Prostate gland (tissue), 2 donors: Measurements from ENCODE around the gene ASAP3. TPM values are rescaled to one million over a fixed set of nuclear protein-coding genes. Genes with fewer than 3 reads are reported as not detected.
A peak's percentile ranks its signal among the peaks of the same experiment; 100 is the strongest.

Experiments
- DNase-seq: peaks from one replicate; pipeline ENCODE4 v3.0.0-alpha.2; 2019; ENCODE audit warnings: low spot score
- H3K27ac ChIP-seq, 2 donors: fragments of 200-600 bp; sonication (generic); 2 replicates each; pipeline ENCODE4 v1.5.1; 2017 to 2019
- H3K27me3 ChIP-seq: fragments of 200-600 bp; sonication (generic); replicated peaks from 2 replicates; pipeline ENCODE4 v1.5.1; 2019; ENCODE audit not compliant: insufficient read depth
- H3K36me3 ChIP-seq, 2 donors: fragments of 200-600 bp; sonication (generic); 1 replicate in 1 of 2; 2 replicates in 1 of 2; pipeline versions ENCODE4 v1.5.1 to v1.8.1; 2017 to 2019
- H3K4me1 ChIP-seq: fragments of 200-600 bp; sonication (generic); replicated peaks from 2 replicates; pipeline ENCODE4 v1.5.1; 2019
- H3K4me3 ChIP-seq, 2 donors: fragments of 200-600 bp; sonication (generic); 2 replicates each; pipeline ENCODE4 v1.5.1; 2017 to 2019
- H3K9me3 ChIP-seq: fragments of 200-600 bp; sonication (generic); 2 replicates; pipeline ENCODE4 v1.5.1; 2017
- POLR2A ChIP-seq: fragments of 450-650 bp; IDR thresholded peaks from one replicate; pipeline ENCODE4 v1.6.1; 2016; ENCODE audit warnings: antibody characterized with exemption, mild to moderate bottlenecking
- POLR2AphosphoS5 ChIP-seq: sonication (generic); formaldehyde crosslinking; IDR thresholded peaks from one replicate; pipeline ENCODE4 v1.6.1; 2017; ENCODE audit warnings: antibody characterized with exemption
- WGBS: methylation state at CpG from one replicate; pipeline ENCODE4 v1.1.5; 2018; 5-methylcytosine and 5-hydroxymethylcytosine counted together
- intact Hi-C: fragments of 100-400 bp; cut with DNase I; formaldehyde crosslinking; loops from one replicate; pipeline ENCODE4 v1.14.2; 2022
- total RNA-seq, 2 donors: library from RNA; depleted of rRNA; stranded (reverse); fragments of >200 nt; gene quantifications; one replicate each; pipeline ENCODE4 v1.1.0, GENCODE V29; 2016
- TF ChIP-seq, protein P1 (sequence below), 4 experiments: fragments of 200-600 bp in 2 of 4; fragments of 450-650 bp in 2 of 4; sonication (generic) in 2 of 4; IDR thresholded peaks; 1 replicate in 3 of 4; 2 replicates in 1 of 4; pipeline ENCODE4 v1.5.1; 2016 to 2019; ENCODE audit warnings: antibody characterized with exemption in 4 of 4, mild to moderate bottlenecking in 2 of 4, moderate library complexity in 2 of 4

Gene ASAP3
- total RNA-seq, 2 donors from 2014 or later: 76.5 to 83.1 TPM

GRCh38 chr1:23395849-23396248 lies 88.1 kb downstream of the ASAP3 start:
- intact Hi-C loops: no loop called here
- DNase-seq: no peak
- peaks cover 3% of the 10 kb centered on the region for H3K4me1 ChIP-seq
- H3K36me3 ChIP-seq: no peaks in the 10 kb centered on the region
- no peaks in the 10 kb centered on the region for H3K9me3 ChIP-seq
- H3K4me3 ChIP-seq: no peak overlapping the region
- no peaks in the 10 kb centered on the region for H3K27me3 ChIP-seq
- whole genome bisulfite sequencing: 91% methylated on average over 4 of the region's 4 CpGs
- no peak for TF ChIP-seq POLR2AphosphoS5
- TF ChIP-seq POLR2A: no peak
- TF ChIP-seq, protein P1, sequence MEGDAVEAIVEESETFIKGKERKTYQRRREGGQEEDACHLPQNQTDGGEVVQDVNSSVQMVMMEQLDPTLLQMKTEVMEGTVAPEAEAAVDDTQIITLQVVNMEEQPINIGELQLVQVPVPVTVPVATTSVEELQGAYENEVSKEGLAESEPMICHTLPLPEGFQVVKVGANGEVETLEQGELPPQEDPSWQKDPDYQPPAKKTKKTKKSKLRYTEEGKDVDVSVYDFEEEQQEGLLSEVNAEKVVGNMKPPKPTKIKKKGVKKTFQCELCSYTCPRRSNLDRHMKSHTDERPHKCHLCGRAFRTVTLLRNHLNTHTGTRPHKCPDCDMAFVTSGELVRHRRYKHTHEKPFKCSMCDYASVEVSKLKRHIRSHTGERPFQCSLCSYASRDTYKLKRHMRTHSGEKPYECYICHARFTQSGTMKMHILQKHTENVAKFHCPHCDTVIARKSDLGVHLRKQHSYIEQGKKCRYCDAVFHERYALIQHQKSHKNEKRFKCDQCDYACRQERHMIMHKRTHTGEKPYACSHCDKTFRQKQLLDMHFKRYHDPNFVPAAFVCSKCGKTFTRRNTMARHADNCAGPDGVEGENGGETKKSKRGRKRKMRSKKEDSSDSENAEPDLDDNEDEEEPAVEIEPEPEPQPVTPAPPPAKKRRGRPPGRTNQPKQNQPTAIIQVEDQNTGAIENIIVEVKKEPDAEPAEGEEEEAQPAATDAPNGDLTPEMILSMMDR (IDR thresholded peaks at IDR 0.05): no peak
- H3K27ac ChIP-seq: no peak overlapping the region

DNA sequence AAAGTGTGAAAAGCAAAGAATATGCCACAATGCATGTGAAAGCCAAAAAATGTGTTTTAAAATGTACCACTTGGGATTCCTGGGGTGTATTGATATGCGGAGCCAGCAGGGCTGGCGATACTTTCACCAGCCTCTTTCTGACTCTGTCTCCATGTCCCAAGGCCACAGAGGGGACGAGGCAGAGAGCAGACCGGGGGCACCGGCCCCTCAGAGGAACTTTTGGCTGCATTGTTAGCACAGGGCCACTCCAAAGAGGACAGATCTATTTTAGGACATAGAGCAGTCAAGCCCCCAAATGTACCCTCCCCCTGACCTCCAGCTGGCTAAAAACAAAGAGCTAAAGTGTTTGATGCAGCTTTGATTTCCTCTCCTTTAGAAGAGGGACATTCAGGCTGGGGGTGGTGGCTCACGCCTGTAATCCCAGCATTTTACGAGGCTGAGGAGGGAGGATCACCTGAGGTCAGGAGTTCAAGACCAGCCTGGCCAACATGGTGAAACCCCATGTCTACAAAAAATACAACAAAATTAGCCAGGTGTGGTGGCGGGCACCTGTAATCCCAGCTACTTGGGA lies 88.7 kb downstream of the ASAP3 start:
- Histone ChIP-seq H3K4me3 (no peak overlapping the region), H3K27me3 (no peaks in the 10 kb centered on the region), H3K9me3 (no peaks in the 10 kb centered on the region), H3K4me1 (peaks cover 3% of the 10 kb centered on the region), H3K36me3 (no peaks in the 10 kb centered on the region), H3K27ac (peak overlapping the region; percentile 41 to 66)
- DNase-seq: no peak
- 57% methylated on average over 8 of the region's 8 CpGs for WGBS
- TF ChIP-seq POLR2A: no peak
- no peak for TF ChIP-seq POLR2AphosphoS5
- TF ChIP-seq, protein P1 (IDR thresholded peaks at IDR 0.05): no peak
- intact Hi-C loops: no loop called here

DNA sequence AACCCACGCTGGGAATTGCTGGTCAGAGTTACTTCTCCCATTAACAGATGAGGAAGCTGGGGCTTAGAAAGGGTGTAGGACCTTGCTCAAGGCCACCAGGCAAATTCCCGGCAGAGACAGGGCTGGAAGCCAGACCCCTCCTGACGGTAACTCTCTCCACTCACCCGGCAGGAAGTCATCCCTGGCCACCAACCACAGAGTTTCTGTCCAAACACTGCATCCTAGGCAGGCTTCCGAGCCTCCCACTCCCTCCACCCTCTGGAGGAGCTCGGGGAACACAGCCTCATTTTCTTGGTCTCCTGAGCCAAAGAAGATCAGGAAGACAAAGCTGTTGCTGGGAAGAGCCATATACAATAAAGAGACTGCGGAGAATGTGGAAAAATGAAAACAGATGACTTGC lies 89.3 kb downstream of the ASAP3 start:
- 26% methylated on average over 7 of the region's 7 CpGs for WGBS
- Histone ChIP-seq H3K36me3 (no peaks in the 10 kb centered on the region), H3K27ac (peak overlapping the region; percentile 41 to 66), H3K27me3 (no peaks in the 10 kb centered on the region), H3K9me3 (no peaks in the 10 kb centered on the region), H3K4me1 (peaks cover 3% of the 10 kb centered on the region), H3K4me3 (no peak overlapping the region)
- intact Hi-C loops: no loop called here
- DNase-seq: no peak
- TF ChIP-seq POLR2AphosphoS5: no peak
- TF ChIP-seq POLR2A: no peak
- TF ChIP-seq, protein P1 (IDR thresholded peaks at IDR 0.05): no peak

GRCh38 chr1:23394181-23394580 lies 89.8 kb downstream of the ASAP3 start:
- Histone ChIP-seq H3K4me1 (peaks cover 3% of the 10 kb centered on the region), H3K9me3 (no peaks in the 10 kb centered on the region), H3K27me3 (no peaks in the 10 kb centered on the region), H3K36me3 (no peaks in the 10 kb centered on the region), H3K4me3 (no peak overlapping the region), H3K27ac (peak overlapping the region in 1 of 2 donors; percentile 66)
- TF ChIP-seq POLR2AphosphoS5 (no peak), POLR2A (no peak)
- TF ChIP-seq, protein P1 (IDR thresholded peaks at IDR 0.05): no peak
- intact Hi-C loops: no loop called here
- DNase-seq: no peak
- WGBS: 53% methylated on average over 4 of the region's 4 CpGs

- H3K9me3 ChIP-seq: no peaks in the 10 kb centered on the region
- peak overlapping the region in 1 of 2 donors; percentile 66 for H3K27ac ChIP-seq
- TF ChIP-seq POLR2AphosphoS5 (no peak), POLR2A (no peak)
- TF ChIP-seq, protein P1 (IDR thresholded peaks at IDR 0.05): no peak
- 96% methylated on average over 15 of the region's 15 CpGs for WGBS
- no peak for DNase-seq
- H3K27me3 ChIP-seq: no peaks in the 10 kb centered on the region
- H3K4me1 ChIP-seq: peaks cover 3% of the 10 kb centered on the region
- no peak overlapping the region for H3K4me3 ChIP-seq
- no peaks in the 10 kb centered on the region for H3K36me3 ChIP-seq
- intact Hi-C loops: no loop called here
Measured at GRCh38 chr1:23393706-23394105, 90.3 kb downstream of the ASAP3 start.
